GM18508 (cell line): Measurements from ENCODE around the gene NDOR1.
"Not testable (repeated sequence)": the region's sequence is repeated elsewhere in the genome, so short reads cannot be mapped to it uniquely, and the experiment has no call there.

Experiments
- ATAC-seq: cut with Tn5 transposase; IDR thresholded peaks from one replicate; pipeline ENCODE4 v1.9.1; 2021; ENCODE audit warnings: moderate number of reproducible peaks; ENCODE audit not compliant: insufficient read depth, unreplicated experiment

NDOR1 gene

DNA sequence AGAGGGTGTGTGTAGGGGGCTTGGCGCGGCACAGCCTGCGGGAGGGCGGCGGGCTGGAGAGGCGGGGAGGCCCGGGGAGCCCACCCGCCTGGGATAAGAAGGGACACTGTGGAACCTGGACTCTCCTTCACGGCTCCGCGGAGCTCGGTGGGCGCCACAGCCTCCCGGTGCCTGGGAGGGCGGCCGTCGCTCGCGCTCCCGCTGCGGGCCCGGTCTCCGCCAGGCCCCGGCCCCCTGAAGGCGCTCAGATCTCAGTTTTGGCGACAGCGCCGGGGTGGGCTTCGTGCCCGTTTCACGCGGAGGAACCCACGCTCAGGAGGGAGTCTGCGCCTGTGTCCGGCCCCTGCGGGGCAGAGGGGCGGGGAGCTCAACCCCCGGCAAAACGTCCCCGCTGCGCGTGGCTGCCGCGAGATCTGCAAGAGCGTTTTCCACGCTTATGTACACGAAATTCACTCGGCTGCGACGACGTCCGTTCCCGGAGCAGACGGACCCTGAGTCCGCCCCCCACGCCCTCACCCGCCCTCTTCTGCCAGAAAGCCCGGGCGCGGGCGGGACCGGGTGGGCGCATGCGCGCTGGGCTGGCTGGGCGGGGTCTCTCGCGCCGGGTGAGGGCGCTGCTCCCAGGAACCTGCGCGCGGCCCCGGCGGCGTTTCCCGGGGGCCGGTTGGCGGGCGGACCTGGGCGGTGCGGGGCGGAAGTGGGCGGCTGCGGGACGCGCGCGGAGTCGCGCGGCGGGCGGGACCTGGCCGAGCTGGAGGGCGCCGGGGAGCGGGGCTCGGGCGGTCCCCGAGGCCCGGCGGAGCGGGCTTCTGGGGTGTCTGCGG is 49.3 kb downstream of the NDOR1 start, which contains the start of gene NELFB:
TSS of gene NELFB (plus strand) at position 704 of the 824 bp plus-strand sequence.
- no peak for ATAC-seq

DNA sequence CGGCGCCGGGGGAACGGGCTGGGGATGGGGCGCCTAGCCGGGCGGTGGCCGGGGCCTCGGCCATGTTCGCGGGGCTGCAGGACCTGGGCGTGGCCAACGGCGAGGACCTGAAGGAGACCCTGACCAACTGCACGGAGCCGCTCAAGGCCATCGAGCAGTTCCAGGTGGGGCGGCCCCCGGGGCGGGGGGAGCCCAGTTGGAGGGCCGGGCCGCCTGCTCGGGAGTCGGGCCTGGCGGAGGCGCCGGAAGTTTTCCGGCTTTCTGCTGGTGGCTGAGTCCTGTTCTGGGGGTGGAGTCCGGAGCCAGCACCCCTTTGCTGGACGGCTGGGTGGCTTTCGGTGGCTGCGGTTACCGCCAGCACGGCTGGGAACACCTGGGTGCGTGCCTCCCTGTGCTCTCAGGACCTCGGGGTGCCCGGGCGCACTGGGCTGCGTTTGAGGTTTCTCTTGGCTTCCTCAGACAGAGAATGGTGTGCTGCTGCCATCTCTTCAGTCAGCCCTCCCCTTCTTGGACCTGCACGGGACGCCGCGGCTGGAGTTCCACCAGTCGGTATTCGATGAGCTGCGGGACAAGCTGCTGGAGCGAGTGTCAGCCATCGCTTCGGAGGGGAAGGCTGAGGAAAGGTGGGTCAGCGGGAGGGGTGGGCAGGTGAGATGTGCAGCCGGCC is 50.1 kb downstream of the NDOR1 start:
- no peak for ATAC-seq

DNA sequence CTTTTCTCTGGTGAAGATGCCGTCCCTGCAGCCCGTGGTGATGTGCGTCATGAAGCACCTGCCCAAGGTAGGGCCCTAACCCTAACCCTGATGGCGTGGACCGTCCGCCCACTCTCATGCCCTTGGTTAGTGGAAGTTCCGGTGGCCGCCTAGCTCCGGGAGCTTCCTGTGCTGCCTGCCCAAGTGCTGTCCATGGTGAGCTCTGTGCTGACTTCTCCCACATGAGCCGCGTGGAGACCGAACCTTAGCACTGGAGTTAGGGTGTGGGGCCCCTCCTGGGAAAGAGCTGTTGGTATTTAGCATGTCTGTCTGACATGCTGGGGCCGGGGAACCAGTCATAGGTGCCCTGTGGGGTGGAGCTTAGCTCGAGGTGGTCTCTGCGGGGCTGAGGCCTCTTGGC is 50.9 kb downstream of the NDOR1 start:
- ATAC-seq = no peak

DNA sequence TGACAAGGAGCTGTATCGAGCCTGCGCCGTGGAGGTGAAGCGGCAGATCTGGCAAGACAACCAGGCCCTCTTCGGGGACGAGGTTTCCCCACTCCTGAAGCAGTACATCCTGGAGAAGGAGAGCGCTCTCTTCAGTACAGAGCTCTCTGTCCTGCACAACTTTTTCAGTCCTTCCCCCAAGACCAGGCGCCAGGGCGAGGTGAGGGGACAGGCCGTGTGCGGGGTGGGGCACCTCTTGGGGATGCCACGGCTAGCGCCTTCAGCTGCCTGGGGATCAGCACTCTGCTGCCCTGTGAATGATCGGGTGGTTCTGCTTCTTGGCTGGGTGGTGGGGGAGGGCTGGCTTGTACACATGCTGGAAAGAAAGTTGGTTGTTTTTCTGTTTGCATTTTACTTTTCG is 51.4 kb downstream of the NDOR1 start:
- no peak for ATAC-seq

DNA sequence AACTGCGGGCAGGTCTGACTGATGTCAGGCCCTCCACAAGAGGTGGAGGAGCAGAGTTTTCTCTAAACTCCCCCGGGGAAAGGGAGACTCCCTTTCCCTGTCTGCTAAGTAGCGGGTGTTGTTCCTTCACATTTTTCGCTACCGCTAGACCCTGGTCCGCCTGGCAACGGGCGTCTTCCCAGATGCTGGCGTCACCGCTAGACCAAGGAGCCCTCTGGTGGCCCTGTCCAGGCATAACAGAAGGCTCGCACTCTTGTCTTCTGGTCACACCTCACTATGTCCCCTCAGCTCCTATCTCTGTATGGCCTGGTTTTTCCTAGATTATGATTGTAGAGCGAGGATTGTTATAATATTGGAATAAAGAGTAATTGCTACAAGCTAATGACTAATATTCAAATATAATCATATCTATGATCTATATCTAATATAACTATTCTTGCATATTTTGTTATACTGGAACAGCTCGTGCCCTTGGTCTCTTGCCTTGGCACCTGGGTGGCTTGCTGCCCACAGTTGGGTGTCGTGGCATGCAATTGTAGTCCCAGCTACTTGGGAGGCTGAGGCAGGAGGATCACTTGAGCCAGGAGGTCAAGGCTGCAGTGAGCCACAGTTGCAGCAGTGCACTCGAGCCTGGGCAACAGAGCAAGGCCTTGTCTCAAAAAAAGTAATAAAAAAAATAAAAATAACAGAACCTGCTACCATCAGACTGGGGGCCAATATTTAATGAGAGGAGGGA is 56.8 kb downstream of the NDOR1 start:
- not testable (repeated sequence) for ATAC-seq

DNA sequence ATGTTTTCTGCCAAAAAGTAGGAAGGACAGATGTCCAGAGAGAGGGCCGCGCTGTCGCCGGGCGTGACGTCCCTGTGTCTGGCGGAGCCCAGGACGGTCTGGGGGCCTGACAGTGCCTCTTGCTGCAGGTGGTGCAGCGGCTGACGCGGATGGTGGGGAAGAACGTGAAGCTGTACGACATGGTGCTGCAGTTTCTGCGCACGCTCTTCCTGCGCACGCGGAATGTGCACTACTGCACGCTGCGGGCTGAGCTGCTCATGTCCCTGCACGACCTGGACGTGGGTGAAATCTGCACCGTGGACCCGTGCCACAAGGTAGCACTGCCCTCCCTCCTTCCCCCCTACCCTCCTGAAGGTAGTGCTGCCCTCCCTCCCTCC is 57.4 kb downstream of the NDOR1 start:
- no peak for ATAC-seq

DNA sequence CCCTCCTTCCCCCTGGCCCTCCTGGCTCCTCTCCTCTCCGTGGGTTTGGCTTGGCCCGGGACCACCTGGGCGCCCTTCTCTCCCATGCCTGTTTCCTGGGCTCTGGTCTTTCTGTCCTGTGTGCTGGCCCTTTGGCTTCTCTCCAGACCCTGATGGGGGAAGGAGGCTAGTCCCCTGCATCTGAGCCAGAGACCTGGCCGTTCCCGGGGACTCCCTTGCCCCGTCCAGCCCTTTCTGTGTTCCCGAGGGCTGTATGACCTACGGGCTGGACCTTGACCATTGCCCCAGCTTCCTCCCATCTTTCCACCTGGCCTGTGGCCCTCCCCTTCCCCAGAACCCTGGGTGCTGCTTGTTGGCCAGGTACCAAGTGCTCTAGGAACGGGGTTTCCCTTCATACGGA is 58.0 kb downstream of the NDOR1 start:
- no peak for ATAC-seq

DNA sequence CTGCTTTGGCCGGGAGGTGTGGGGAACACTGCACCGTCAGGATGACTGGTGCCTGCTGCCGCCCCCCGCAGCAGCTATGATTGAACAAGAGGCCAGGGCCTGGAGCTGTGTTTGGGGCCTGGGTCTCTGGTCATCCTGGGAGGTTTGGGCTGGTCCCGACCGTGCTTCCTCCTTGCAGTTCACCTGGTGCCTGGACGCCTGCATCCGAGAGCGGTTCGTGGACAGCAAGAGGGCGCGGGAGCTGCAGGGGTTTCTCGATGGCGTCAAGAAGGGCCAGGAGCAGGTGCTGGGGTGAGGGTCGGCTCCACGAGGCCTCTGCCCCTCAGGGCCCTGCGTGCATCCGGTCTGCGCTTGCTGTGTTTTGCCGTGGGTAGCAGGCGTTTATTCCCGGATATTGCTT is 58.6 kb downstream of the NDOR1 start:
- no peak for ATAC-seq

DNA sequence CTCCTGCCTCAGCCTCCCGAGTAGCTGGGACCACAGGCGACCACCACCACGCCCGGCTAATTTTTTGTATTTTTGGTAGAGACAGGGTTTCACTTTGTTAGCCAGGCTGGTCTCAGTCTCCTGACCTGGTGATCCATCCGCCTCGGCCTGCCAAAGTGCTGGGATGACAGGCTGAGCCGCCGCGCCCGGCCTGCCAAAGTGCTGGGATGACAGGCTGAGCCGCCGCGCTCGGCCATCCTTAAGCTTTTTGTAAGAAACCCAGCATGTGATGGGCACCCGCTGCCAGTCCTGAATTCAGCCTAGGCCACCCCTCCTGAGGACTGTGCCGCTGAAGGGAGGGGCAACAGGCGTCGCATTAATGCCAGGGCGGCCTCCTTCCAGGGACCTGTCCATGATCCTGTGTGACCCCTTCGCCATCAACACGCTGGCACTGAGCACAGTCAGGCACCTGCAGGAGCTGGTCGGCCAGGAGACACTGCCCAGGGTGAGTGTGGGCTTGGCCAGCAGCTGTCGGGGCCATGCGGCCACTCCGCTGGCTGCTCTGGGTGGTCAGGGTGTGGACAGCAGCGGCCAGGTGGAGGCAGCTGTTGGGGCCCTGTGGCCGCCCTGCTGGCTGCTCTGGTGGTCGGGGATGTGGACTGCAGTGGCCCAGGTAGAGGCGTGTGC is 60.1 kb downstream of the NDOR1 start:
- ATAC-seq = no peak

DNA sequence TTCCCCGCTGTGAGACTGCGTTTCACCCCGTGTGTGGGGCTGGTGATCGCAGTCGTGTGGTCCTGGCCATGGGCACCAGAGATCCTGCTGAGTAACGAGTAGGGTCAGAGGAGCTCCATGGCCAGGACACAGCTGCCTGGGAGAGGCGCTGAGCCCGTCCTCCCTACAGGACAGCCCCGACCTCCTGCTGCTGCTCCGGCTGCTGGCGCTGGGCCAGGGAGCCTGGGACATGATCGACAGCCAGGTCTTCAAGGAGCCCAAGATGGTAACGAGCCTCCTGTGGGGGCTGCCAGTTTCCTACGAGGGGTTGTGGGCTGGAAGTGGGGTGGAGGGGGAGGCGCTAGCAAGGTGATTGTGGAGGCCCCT is 60.6 kb downstream of the NDOR1 start:
- no peak for ATAC-seq
